Suppressor macrophage treated with lipopolysaccharide for 4 hours (primary cell): Measurements from ENCODE around the gene NME4.

Experiments
- DNase-seq: peaks from one replicate; pipeline ENCODE4 v3.0.0-alpha.2; 2020

NME4 gene

GRCh38 chr16:440627-441026 lies 43.6 kb downstream of the NME4 start:
- no peak for DNase-seq

GRCh38 chr16:441447-441846 lies 44.4 kb downstream of the NME4 start:
- DNase-seq = no peak

- DNase-seq = no peak
These were observed 46.0 kb downstream of the NME4 start for GRCh38 chr16:442976-443375.

GRCh38 chr16:444027-444426 lies 47.0 kb downstream of the NME4 start:
- no peak for DNase-seq

GRCh38 chr16:445566-445965 lies 48.6 kb downstream of the NME4 start:
- no peak for DNase-seq
